ENCODE measurements around the gene WBP2.
"Not testable (repeated sequence)": the region's sequence is repeated elsewhere in the genome, so short reads cannot be mapped to it uniquely, and the experiment has no call there.

Gene WBP2

GRCh38 chr17:75891022-75891604 lies 36.0 kb upstream of the WBP2 start:
- in situ Hi-C loops (cut with MboI; ENCODE audit: low sequenced_read_pairs), result no loop called here

DNA sequence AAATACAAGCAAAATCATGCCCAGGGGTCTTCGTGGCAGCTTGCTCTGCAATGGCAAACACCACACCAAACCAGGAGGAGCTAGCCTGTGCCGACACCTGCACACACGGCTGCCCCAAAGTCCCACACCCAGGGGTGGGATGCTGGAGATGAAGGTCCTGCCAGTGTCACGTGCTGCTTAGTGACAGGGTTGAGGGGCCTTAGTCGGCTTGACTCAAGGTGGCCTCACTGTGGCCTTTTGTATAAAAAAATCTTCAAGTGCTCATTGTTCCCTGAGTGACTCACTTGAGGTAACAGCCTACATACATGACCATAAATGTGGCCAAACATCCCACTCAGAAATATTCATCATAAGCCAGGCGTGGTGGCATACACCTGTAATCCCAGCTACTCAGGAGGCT lies 34.3 kb upstream of the WBP2 start:
- in situ Hi-C loops (cut with MboI; ENCODE audit: low sequenced_read_pairs), result no loop called here

DNA sequence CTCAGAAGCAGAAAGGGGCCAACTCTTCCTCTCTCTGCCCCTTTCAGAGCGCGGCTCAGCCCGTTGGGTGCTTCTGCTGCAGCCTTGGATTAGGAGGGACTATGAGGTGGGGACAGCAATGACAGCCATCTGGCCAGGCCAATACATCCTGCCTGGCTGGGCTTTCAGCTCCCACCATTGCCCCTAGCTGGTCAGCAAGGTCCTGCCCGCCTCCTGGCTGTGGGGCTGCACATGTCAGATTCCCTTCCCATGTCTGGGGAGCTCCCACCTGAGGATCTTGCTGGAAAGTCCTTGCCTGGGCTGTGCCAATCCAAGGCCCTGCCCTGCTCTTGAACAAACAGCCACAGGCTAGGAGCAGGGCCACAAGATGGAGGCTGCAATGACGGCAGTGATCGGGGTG lies 33.3 kb upstream of the WBP2 start:
- in situ Hi-C loops (cut with MboI; ENCODE audit: low sequenced_read_pairs), result no loop called here

- in situ Hi-C loops (cut with MboI; ENCODE audit: low sequenced_read_pairs), result not testable (repeated sequence)
These were observed 30.7 kb upstream of the WBP2 start for GRCh38 chr17:75885860-75886259.

DNA sequence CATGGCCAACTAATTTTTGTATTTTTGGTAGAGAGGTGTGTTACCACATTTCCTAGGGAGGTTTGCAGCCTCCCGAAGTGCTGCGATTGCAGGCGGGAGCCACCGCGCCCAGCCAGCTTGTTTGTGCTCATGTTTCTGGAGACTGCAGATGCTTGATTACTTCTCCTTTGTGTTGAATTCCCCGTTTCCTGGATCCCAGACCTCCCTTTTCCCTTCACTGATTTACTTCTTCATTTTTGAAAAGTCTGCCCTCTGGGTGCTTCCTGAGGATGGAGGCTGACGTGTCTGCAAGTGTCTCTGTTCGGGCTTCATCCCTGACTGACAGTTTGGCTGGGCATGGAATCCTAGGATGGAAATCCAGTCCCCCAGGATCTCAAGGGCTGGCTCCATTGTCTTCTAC lies 30.3 kb upstream of the WBP2 start:
- in situ Hi-C loops (cut with MboI; ENCODE audit: low sequenced_read_pairs), result no loop called here

DNA sequence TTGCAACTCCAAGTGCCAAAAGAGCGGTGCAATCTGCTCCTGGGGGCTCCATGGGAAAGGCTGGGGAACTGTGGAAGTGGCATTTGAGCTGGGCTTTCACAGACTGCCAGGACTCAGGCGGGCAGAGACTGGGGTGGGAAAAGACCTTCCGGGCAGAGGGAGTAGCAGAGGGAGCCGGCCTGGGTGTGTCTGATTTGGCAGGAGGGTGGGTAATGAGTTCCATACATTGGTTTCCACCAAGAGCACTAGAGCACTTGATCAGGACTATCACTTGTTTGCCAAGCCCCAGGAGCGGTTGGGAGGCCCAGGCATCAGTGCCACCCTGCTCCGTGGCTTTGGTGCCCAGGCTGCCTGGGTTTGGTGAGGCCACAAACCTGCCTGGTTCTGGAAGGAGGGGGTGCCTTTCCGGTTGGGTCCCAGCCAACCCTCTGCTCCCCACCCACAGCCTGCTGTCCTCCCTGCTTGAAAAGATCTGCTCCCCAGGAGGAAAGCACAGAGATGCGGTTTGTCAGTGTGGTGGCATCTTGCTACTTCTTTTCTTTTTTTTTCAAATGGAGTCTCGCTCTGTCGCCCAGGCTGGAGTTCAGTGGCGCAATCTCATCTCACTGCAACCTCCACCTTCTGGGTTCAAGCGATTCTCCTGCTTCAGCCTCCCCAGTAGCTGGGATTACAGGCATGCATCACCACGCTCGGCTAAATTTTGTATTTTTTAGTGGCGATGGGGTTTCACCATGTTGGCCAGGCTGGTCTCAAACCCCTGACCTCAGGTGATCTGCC lies 26.7 kb upstream of the WBP2 start:
- in situ Hi-C loops (cut with MboI; ENCODE audit: low sequenced_read_pairs), result no loop called here

DNA sequence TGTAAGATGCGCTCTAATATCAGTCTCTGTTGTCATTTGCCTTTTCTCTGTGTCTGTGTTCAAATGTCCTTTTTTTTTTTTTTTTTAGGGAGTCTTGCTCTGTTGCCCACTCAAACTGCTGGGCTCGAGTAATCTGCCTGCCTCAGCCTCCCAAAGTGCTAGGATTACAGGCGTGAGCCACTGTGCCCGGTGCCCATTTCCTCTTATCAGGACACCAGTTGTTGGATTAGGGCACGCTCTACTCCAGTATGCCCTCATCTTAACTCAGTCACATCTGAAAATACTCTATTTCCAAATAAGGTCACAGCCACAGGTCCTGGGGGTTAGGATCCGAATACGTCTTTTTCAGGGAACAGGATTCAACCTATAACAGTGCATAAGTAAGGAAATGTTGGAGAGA lies 25.1 kb upstream of the WBP2 start:
- in situ Hi-C loops (cut with MboI; ENCODE audit: low sequenced_read_pairs), result no loop called here

DNA sequence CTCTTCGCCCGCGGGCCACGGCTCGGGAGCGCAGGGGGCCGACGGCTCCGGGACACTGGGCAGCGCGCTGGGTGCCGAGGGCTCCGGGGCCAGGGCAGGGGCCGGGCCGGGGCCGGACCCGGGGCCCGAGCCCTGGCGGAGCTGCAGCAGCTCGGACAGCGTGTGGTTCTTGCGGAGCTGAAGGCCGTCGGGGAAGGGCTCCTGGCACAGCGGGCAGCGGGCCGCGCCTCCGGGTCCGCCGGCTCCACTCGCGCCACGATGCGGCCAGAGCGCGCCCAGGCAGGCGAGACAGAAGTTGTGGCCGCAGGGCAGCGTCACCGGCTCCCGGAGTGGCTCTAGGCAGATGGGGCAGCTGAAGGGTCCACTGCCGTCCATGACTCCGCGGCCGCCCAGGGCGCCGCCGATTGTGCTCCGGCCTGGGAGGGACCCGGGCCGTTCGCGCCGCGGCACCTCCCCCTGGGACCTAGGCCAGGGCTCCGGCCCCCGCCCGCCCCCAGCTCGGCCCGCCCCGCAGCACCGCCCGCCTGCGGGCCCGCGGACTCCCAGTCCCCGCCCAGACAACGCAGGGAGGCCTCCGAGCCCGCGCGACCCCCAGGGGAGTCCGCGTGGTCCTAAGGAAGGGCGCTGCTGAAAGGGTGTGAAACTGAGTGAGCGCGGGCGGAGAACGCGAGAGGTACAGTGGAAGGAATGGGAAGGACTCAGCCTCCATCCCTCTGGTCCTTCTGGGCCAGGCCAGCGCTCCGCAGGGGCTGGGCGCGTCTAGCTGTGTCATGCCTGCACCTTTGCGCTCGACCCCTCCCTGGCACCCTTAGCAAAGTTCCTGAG lies 23.3 kb upstream of the WBP2 start, which contains the start of gene TRIM47:
Gene TRIM47, minus strand, starts transcription at position 408 of the 825 bp plus-strand sequence. Its CDS starts 33 bp downstream, at position 375.
- in situ Hi-C loops (cut with MboI; ENCODE audit: low sequenced_read_pairs), result no loop called here

DNA sequence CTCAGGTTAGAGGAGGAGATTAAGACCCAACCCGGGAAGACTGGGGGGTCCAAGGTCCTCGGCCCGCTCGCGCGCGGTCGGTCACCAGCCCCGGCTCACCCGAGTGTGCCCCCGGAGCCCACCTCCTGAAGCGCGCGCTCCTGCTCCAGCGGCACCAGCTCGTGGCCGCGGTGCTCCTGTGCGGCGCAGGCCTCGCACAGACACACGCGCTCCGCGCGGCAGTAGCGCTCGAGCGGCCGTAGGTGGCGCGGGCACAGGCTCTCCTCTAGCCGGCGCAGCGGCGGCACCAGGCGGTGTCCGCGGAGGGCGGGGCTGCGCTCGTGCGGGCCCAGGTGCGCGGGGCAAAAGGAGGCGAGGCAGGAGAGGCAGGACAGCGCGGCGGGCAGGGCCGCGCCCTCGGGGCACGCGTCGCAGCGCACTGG lies 22.6 kb upstream of the WBP2 start:
- in situ Hi-C loops (cut with MboI; ENCODE audit: low sequenced_read_pairs), result no loop called here

DNA sequence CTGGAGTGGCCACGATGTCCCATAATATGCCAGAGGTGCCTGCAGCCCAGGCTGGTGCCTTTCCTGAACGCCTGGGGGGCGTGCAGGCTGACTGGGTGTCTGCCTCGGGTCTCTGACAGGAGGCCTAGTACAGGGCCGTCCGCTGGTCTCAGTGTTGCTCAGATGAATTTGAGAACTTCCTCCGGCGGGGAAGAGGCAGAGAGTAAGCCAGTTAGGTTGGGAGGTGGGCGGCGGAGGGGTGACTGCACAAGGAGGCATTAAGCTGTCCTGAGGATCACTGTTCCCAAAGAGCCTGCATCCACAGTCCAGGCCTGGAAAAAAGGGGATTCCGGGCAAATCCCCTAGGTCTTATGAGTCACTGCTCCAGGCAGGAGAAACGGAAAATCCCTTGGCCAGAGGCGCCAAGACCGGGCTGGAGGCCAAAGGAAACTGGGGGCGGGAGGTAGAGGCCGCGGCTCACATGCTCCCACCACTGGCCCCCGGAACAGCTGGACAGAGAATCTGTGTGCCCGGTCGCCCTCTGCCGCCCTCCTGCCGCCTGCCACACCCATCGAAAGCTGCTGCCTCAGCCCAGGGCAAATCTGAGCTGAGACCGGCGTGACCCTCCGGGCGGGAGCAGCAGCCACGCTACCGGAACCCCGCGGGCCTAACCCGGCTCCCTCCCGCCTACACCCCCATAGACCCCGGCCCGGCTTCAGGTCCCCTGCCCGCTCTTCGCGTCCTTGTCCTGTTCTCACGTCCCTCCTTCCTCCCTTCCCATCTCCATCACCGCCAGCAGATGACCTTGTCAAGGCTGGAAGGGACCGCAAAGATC lies 22.0 kb upstream of the WBP2 start:
- in situ Hi-C loops (cut with MboI; ENCODE audit: low sequenced_read_pairs), result no loop called here

DNA sequence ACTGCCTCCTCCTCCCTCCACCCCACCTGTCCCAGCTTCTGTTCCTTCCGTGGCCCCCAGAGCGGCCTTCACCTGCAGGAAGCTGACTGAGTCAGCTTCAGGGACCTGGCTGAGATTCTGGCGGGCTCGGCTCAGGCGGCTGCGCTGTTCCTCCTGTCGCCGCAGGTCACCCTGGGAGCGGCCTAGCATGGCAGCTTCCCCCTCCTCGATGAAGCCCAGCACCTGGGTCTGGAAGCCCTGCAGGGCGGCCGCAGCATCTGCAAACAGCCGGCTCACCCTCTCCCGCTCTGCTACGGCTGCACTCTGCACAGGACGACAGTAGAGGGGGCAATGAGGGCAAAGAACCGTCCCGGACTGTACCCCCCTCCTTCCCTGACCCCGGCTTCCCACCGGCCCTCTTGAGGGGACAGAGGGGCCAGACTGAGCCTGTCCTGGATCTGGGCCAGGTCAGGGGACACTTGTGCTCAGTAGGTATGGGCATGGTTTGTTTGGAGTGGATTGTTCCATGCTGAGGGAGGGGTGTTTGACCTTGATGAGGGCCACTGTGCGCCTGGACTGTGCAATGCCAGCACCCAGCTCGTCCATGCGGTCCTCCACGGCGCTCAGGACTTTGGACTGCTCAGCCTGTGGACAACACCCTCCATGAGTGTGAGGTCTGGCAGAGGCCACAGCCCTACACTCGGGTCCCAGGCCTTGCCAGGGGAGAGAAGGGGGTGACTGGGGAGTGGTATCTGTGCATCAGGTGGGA lies 21.2 kb upstream of the WBP2 start:
- in situ Hi-C loops (cut with MboI; ENCODE audit: low sequenced_read_pairs), result no loop called here

- in situ Hi-C loops (cut with MboI; ENCODE audit: low sequenced_read_pairs), result no loop called here
These were observed 20.7 kb upstream of the WBP2 start for GRCh38 chr17:75875940-75876189.

GRCh38 chr17:75875182-75875939 lies 20.2 kb upstream of the WBP2 start:
- in situ Hi-C loops (cut with MboI; ENCODE audit: low sequenced_read_pairs), result no loop called here

DNA sequence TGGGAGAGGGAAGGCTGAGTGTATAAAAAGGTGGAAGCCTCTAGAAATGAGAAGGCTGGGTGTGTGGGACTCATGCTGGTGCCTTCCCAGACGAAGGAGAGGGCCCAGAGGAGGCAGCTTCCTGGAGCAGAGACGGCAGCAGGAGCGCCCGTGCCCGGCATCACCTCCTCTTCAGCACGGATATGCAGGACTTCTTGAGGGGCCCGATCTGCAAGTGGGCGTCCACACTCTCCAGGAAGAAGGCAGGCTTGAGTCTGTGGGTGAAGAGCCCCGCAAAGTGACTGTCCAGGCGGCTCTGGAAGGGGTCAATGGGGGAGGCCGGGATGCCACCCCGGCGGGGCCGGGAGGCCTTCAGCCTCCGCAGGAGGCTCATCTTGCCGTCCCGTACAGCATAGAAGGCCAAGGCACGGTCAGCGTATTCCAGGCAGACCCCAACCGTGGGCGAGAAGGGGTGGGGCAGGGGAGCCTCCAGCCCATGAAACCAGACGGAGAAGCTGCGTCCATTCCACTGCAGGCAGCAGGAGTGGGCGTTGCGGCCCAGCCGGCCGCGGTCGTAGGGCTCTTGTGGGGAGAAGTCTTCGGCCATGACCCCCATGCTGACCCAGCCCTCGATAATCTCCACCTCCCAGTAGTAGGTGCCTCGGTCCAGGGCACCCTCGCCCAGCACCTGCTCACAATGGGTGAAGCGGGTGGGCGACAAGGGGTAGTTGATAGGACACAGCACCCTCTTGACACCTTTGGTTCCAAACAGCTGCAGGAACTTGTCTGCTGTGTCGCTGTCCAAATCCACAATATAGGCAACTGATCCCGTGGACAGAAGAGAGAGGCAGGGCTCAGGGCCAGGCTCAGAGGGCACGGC lies 19.4 kb upstream of the WBP2 start:
- in situ Hi-C loops (cut with MboI; ENCODE audit: low sequenced_read_pairs), result no loop called here

- in situ Hi-C loops (cut with MboI; ENCODE audit: low sequenced_read_pairs), result no loop called here
These were observed 18.6 kb upstream of the WBP2 start for GRCh38 chr17:75873587-75874322.

DNA sequence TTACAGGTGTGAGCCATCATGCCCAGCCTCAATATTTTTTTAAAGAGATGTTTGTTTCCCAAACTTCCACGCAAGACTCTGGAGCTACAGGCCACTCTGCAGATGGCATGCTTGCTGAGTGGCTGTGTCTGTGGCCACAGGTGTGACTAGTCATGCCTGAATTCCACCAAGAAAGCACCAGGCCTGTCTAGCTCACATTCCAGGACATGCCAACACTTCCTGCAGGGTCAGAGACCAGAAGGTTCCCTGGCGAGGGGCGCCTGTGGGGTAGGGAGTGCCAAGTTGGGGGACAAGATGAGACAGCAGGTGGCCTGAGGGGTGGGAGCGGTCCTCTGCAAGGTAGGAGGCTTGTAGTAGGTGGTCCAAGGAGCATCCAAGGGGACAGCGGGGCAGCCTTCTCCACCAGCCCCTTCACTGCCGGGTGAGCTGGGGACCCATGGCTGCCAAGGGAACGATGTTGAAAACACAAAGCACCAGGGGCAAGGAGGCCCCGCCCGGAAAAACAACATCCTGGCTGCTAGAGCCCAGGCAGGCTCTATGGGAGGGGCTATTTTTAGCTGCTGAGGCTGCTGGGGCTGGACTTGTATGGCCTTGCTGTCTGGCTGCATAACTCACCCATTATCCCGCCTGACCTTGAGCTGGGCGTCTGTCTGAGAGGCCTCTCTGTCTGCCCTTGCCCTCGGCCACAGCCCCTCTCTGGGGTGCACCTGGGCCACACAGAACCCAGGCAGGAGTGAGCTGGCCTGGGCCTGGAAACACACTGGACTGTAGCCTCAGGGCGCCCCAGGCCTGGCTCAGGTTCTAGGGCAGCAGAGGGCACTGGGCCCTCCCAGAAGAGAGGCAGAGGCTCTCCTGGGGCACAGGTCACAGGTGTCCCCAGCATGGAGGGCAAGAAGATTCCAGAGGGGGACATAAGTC lies 17.6 kb upstream of the WBP2 start:
- in situ Hi-C loops (cut with MboI; ENCODE audit: low sequenced_read_pairs), result no loop called here

- in situ Hi-C loops (cut with MboI; ENCODE audit: low sequenced_read_pairs), result not testable (repeated sequence)
These were observed 15.1 kb upstream of the WBP2 start for GRCh38 chr17:75870228-75870627.
